ENCODE results near the gene CDKAL1.
"Not testable (repeated sequence)": the region's sequence is repeated elsewhere in the genome, so short reads cannot be mapped to it uniquely, and the experiment has no call there.

CDKAL1 gene

GRCh38 chr6:20610636-20611370 lies 76.5 kb downstream of the CDKAL1 start:
- H3K4me3 ChIP-seq (ENCODE audit: low read length in 2 of 2): no peak overlapping the region
- H3K27ac ChIP-seq (ENCODE audit: low read length): no peak overlapping the region
- no peaks in the 10 kb centered on the region for H3K9me3 ChIP-seq (ENCODE audit: control insufficient read depth in 2 of 2, low read length in 2 of 2)
- no peak overlapping the region for H3K9ac ChIP-seq (ENCODE audit: low read length in 2 of 2)
- no peaks in the 10 kb centered on the region for H3K4me1 ChIP-seq (ENCODE audit: control insufficient read depth, insufficient read depth, low read length)
- H3K36me3 ChIP-seq (ENCODE audit: control insufficient read depth in 2 of 2, insufficient read depth in 2 of 2, low read length in 2 of 2): no peaks in the 10 kb centered on the region
- no peaks in the 10 kb centered on the region for H3K27me3 ChIP-seq (ENCODE audit: control insufficient read depth in 1 of 2, insufficient read depth in 2 of 2, low read length in 2 of 2)

DNA sequence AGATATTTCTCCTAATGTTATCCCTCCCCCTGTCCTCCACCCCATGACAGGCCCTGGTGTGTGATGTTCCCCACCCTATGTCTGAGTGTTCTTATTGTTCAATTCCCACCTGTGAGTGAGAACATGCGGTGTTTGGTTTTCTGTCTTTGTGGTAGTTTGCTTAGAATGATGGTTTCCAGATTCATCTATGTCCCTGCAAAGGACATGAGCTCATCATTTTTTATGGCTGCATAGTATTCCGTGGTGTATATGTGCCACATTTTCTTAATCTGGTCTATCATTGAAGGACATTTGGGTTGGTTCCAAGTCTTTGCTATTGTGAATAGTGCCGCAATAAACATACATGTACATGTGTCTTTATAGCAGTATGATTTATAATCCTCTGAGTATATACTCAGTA lies 83.3 kb downstream of the CDKAL1 start:
- not testable (repeated sequence) for H3K9me3 ChIP-seq (ENCODE audit: control insufficient read depth in 2 of 2, low read length in 2 of 2); H3K4me1 ChIP-seq (ENCODE audit: control insufficient read depth, insufficient read depth, low read length); H3K36me3 ChIP-seq (ENCODE audit: control insufficient read depth in 2 of 2, insufficient read depth in 2 of 2, low read length in 2 of 2); H3K4me3 ChIP-seq (ENCODE audit: low read length in 2 of 2); H3K27ac ChIP-seq (ENCODE audit: low read length); H3K27me3 ChIP-seq (ENCODE audit: control insufficient read depth in 1 of 2, insufficient read depth in 2 of 2, low read length in 2 of 2); H3K9ac ChIP-seq (ENCODE audit: low read length in 2 of 2)

DNA sequence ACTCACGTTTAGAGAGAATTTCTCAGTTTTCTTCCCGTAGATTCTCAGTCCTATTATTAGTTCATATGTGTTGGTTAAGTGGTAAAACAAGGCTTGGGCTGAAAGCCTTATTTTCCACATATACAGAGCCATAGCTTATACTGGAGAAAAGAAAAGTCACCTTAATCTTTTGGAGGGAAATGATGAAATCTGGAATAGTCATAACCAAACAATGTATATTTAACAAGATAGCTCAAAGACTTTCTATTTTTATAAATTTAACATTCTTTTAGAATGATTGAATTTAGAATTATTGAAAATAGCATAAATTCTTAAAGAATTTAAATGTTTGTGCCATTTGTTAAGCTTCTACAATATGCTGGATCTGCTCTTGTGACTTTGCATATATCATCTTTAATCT lies 85.8 kb downstream of the CDKAL1 start:
- no peaks in the 10 kb centered on the region for H3K27me3 ChIP-seq (ENCODE audit: control insufficient read depth in 1 of 2, insufficient read depth in 2 of 2, low read length in 2 of 2)
- no peaks in the 10 kb centered on the region for H3K4me1 ChIP-seq (ENCODE audit: control insufficient read depth, insufficient read depth, low read length)
- no peak overlapping the region for H3K27ac ChIP-seq (ENCODE audit: low read length)
- H3K36me3 ChIP-seq (ENCODE audit: control insufficient read depth in 2 of 2, insufficient read depth in 2 of 2, low read length in 2 of 2): no peaks in the 10 kb centered on the region
- H3K4me3 ChIP-seq (ENCODE audit: low read length in 2 of 2): no peak overlapping the region
- no peaks in the 10 kb centered on the region for H3K9me3 ChIP-seq (ENCODE audit: control insufficient read depth in 2 of 2, low read length in 2 of 2)
- H3K9ac ChIP-seq (ENCODE audit: low read length in 2 of 2): no peak overlapping the region

- Histone ChIP-seq H3K9ac (ENCODE audit: low read length in 2 of 2) (no peak overlapping the region), H3K27ac (ENCODE audit: low read length) (no peak overlapping the region), H3K4me1 (ENCODE audit: control insufficient read depth, insufficient read depth, low read length) (no peaks in the 10 kb centered on the region), H3K4me3 (ENCODE audit: low read length in 2 of 2) (no peak overlapping the region), H3K9me3 (ENCODE audit: control insufficient read depth in 2 of 2, low read length in 2 of 2) (no peaks in the 10 kb centered on the region), H3K36me3 (ENCODE audit: control insufficient read depth in 2 of 2, insufficient read depth in 2 of 2, low read length in 2 of 2) (no peaks in the 10 kb centered on the region), H3K27me3 (ENCODE audit: control insufficient read depth in 1 of 2, insufficient read depth in 2 of 2, low read length in 2 of 2) (no peaks in the 10 kb centered on the region)
Observed at GRCh38 chr6:20623761-20624160, 89.5 kb downstream of the CDKAL1 start.

DNA sequence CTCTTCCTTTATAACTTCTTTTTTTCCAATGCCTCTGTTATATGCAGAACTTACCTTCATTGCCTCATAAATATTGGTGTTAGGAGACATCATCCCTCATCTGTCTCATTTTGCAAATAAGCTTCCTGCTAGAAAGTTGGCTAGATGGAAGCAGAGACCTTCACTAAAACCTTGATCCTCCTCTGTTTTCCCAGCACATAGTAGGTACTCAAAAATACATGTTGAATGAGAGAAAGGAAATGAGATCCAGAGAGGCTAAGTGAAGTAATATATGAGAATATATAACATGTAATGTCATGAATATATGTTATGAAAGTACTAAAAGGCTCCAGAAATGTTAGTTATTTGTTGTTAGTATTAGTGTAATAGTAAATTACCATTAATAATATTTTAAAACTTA lies 91.9 kb downstream of the CDKAL1 start:
- H3K9me3 ChIP-seq (ENCODE audit: control insufficient read depth in 2 of 2, low read length in 2 of 2): no peaks in the 10 kb centered on the region
- H3K27me3 ChIP-seq (ENCODE audit: control insufficient read depth in 1 of 2, insufficient read depth in 2 of 2, low read length in 2 of 2): no peaks in the 10 kb centered on the region
- H3K4me1 ChIP-seq (ENCODE audit: control insufficient read depth, insufficient read depth, low read length): no peaks in the 10 kb centered on the region
- H3K9ac ChIP-seq (ENCODE audit: low read length in 2 of 2): no peak overlapping the region
- no peaks in the 10 kb centered on the region for H3K36me3 ChIP-seq (ENCODE audit: control insufficient read depth in 2 of 2, insufficient read depth in 2 of 2, low read length in 2 of 2)
- no peak overlapping the region for H3K4me3 ChIP-seq (ENCODE audit: low read length in 2 of 2)
- no peak overlapping the region for H3K27ac ChIP-seq (ENCODE audit: low read length)

- no peaks in the 10 kb centered on the region for H3K36me3 ChIP-seq (ENCODE audit: control insufficient read depth in 2 of 2, insufficient read depth in 2 of 2, low read length in 2 of 2)
- H3K27ac ChIP-seq (ENCODE audit: low read length): no peak overlapping the region
- H3K4me1 ChIP-seq (ENCODE audit: control insufficient read depth, insufficient read depth, low read length): peaks cover 3% of the 10 kb centered on the region
- H3K9ac ChIP-seq (ENCODE audit: low read length in 2 of 2): no peak overlapping the region
- H3K27me3 ChIP-seq (ENCODE audit: control insufficient read depth in 1 of 2, insufficient read depth in 2 of 2, low read length in 2 of 2): no peaks in the 10 kb centered on the region
- H3K4me3 ChIP-seq (ENCODE audit: low read length in 2 of 2): no peak overlapping the region
- no peaks in the 10 kb centered on the region for H3K9me3 ChIP-seq (ENCODE audit: control insufficient read depth in 2 of 2, low read length in 2 of 2)
Observed at GRCh38 chr6:20629509-20629908, 95.3 kb downstream of the CDKAL1 start.

- H3K27me3 ChIP-seq (ENCODE audit: control insufficient read depth in 1 of 2, insufficient read depth in 2 of 2, low read length in 2 of 2): no peaks in the 10 kb centered on the region
- H3K36me3 ChIP-seq (ENCODE audit: control insufficient read depth in 2 of 2, insufficient read depth in 2 of 2, low read length in 2 of 2): no peaks in the 10 kb centered on the region
- no peak overlapping the region for H3K4me3 ChIP-seq (ENCODE audit: low read length in 2 of 2)
- H3K9ac ChIP-seq (ENCODE audit: low read length in 2 of 2): no peak overlapping the region
- H3K27ac ChIP-seq (ENCODE audit: low read length): no peak overlapping the region
- H3K4me1 ChIP-seq (ENCODE audit: control insufficient read depth, insufficient read depth, low read length): peaks cover 3% of the 10 kb centered on the region
- H3K9me3 ChIP-seq (ENCODE audit: control insufficient read depth in 2 of 2, low read length in 2 of 2): no peaks in the 10 kb centered on the region
Observed at GRCh38 chr6:20630136-20630535, 95.9 kb downstream of the CDKAL1 start.

DNA sequence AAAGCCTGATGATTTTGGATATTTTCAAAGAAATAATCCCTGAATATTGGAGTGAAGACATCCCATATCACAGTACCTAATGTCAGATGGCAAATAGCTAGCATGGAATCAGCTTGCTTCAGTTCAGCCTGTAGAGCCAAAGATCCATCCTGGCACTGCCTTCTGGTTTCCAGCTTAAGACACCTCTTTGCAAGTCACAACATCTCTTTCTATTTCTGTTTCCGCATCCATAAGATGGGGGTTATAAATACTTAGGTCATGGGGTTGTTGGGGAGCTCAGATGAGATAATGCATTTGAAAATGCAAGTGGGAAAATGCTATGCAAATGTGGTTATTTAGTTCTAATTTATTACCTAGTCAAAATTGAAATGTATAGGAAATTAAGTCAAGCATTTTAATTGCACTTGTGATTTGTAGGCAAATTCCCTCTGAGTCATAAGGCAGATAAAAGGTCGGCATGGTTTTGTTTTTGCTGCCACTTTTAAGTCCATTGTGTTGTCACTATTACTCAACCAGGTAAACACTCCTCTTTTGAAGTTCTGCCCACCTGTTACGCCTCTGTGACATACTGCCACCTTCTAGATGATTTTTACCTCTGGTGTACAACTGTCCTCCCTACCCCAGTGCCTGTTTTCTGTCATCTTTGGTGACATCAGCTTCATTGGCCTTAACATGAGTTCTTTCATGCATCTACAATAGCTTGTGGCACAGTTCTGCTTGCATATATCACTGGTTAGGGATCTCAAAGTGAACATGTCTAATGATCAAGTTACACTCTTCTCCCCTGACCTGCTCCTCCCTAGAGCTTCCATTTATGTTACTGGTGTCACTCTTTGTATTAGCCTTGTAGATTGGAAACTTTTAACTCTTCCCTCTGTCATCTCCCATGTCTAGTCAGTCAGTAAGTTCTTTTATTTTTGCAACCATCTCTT lies 96.6 kb downstream of the CDKAL1 start:
- no peak overlapping the region for H3K27ac ChIP-seq (ENCODE audit: low read length)
- no peak overlapping the region for H3K4me3 ChIP-seq (ENCODE audit: low read length in 2 of 2)
- peaks cover 3% of the 10 kb centered on the region for H3K4me1 ChIP-seq (ENCODE audit: control insufficient read depth, insufficient read depth, low read length)
- H3K27me3 ChIP-seq (ENCODE audit: control insufficient read depth in 1 of 2, insufficient read depth in 2 of 2, low read length in 2 of 2): no peaks in the 10 kb centered on the region
- no peaks in the 10 kb centered on the region for H3K36me3 ChIP-seq (ENCODE audit: control insufficient read depth in 2 of 2, insufficient read depth in 2 of 2, low read length in 2 of 2)
- no peaks in the 10 kb centered on the region for H3K9me3 ChIP-seq (ENCODE audit: control insufficient read depth in 2 of 2, low read length in 2 of 2)
- H3K9ac ChIP-seq (ENCODE audit: low read length in 2 of 2): no peak overlapping the region

DNA sequence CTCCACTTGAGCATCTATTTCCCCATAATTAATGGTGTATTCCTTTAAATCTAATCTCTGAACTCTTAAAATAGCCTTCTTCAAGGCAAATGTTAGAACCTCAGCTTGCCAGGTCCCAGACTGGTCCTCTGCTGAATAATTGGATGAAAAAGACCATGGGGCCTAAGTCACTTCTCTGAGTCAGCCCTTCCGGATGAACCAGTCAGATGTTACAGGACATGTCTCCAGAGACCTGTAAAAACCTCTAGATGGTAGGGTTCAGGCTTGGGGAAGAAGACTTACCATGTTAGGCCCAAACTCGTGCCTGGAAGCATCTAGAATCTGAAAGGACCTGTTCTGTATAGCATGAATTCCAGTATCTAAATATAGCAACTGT lies 97.3 kb downstream of the CDKAL1 start:
- H3K4me1 ChIP-seq (ENCODE audit: control insufficient read depth, insufficient read depth, low read length): peaks cover 3% of the 10 kb centered on the region
- H3K36me3 ChIP-seq (ENCODE audit: control insufficient read depth in 2 of 2, insufficient read depth in 2 of 2, low read length in 2 of 2): no peaks in the 10 kb centered on the region
- H3K4me3 ChIP-seq (ENCODE audit: low read length in 2 of 2): no peak overlapping the region
- no peaks in the 10 kb centered on the region for H3K27me3 ChIP-seq (ENCODE audit: control insufficient read depth in 1 of 2, insufficient read depth in 2 of 2, low read length in 2 of 2)
- no peak overlapping the region for H3K27ac ChIP-seq (ENCODE audit: low read length)
- no peaks in the 10 kb centered on the region for H3K9me3 ChIP-seq (ENCODE audit: control insufficient read depth in 2 of 2, low read length in 2 of 2)
- no peak overlapping the region for H3K9ac ChIP-seq (ENCODE audit: low read length in 2 of 2)

GRCh38 chr6:20632696-20633095 lies 98.4 kb downstream of the CDKAL1 start:
- Histone ChIP-seq H3K27ac (ENCODE audit: low read length) (no peak overlapping the region), H3K9me3 (ENCODE audit: control insufficient read depth in 2 of 2, low read length in 2 of 2) (no peaks in the 10 kb centered on the region), H3K9ac (ENCODE audit: low read length in 2 of 2) (no peak overlapping the region), H3K27me3 (ENCODE audit: control insufficient read depth in 1 of 2, insufficient read depth in 2 of 2, low read length in 2 of 2) (no peaks in the 10 kb centered on the region), H3K4me1 (ENCODE audit: control insufficient read depth, insufficient read depth, low read length) (peaks cover 3% of the 10 kb centered on the region), H3K36me3 (ENCODE audit: control insufficient read depth in 2 of 2, insufficient read depth in 2 of 2, low read length in 2 of 2) (no peaks in the 10 kb centered on the region), H3K4me3 (ENCODE audit: low read length in 2 of 2) (no peak overlapping the region)
